CD14-positive monocyte (primary cell): ENCODE measurements around the gene SCYL1. TPM values are rescaled to one million over a fixed set of nuclear protein-coding genes. Genes with fewer than 3 reads are reported as not detected.

Source experiments
- DNase-seq, 3 donors: peaks; one replicate each; pipeline ENCODE4 v3.0.0-alpha.2; 2011 to 2022
- H2AFZ ChIP-seq: 2 replicates; pipeline ENCODE4 v1.6.0; 2012; ENCODE audit warnings: mild to moderate bottlenecking, low read depth, low read length, inconsistent platforms; ENCODE audit not compliant: insufficient read depth, poor library complexity, severe bottlenecking
- H3K27ac ChIP-seq, 2 donors: 1 replicate in 1 of 2; 2 replicates in 1 of 2; pipeline ENCODE4 v1.5.1; 2012 to 2013; ENCODE audit warnings: low read length in 2 of 2, control low read depth in 1 of 2, inconsistent platforms in 1 of 2, low read depth in 1 of 2, mild to moderate bottlenecking in 1 of 2
- H3K27me3 ChIP-seq, 2 donors: one replicate each; pipeline versions ENCODE4 v1.6.0 to v1.6.1; 2011 to 2013; ENCODE audit warnings: low read length in 2 of 2; ENCODE audit not compliant: control insufficient read depth in 2 of 2, insufficient read depth in 2 of 2
- H3K36me3 ChIP-seq, 2 donors: replicated peaks in 1 of 2; 1 replicate in 1 of 2; 2 replicates in 1 of 2; pipeline versions ENCODE4 v1.5.1 to v1.6.1; 2012 to 2013; ENCODE audit warnings: low read length in 2 of 2, control low read depth in 1 of 2, inconsistent platforms in 1 of 2, mild to moderate bottlenecking in 1 of 2; ENCODE audit not compliant: insufficient read depth in 2 of 2, control insufficient read depth in 1 of 2
- H3K4me1 ChIP-seq, 2 donors: 1 replicate in 1 of 2; 2 replicates in 1 of 2; pipeline versions ENCODE4 v1.5.1 to v1.6.1; 2012 to 2013; ENCODE audit warnings: low read length in 2 of 2, control low read depth in 1 of 2, inconsistent platforms in 1 of 2, mild to moderate bottlenecking in 1 of 2, moderate library complexity in 1 of 2; ENCODE audit not compliant: insufficient read depth in 2 of 2, control insufficient read depth in 1 of 2
- H3K4me2 ChIP-seq: replicated peaks from 2 replicates; pipeline ENCODE3; 2012; ENCODE audit warnings: low read length, moderate library complexity, mild to moderate bottlenecking; ENCODE audit not compliant: poor library complexity, severe bottlenecking; ENCODE audit errors: extremely low read depth
- H3K4me3 ChIP-seq, 3 experiments: fragments of 200-600 bp in 1 of 3; sonication (generic) in 1 of 3; replicated peaks in 1 of 3; 1 replicate in 2 of 3; 2 replicates in 1 of 3; pipeline ENCODE4 v1.5.1; 2011 to 2013; ENCODE audit warnings: low read length in 3 of 3, mild to moderate bottlenecking in 3 of 3, control low read depth in 2 of 3, low read depth in 2 of 3, inconsistent platforms in 1 of 3, moderate library complexity in 1 of 3
- H3K79me2 ChIP-seq: 2 replicates; pipeline ENCODE4 v1.6.0; 2012; ENCODE audit warnings: mild to moderate bottlenecking, control low read depth, inconsistent platforms, low read length, moderate library complexity; ENCODE audit not compliant: insufficient read depth
- H3K9ac ChIP-seq: 2 replicates; pipeline ENCODE4 v1.6.0; 2017; ENCODE audit warnings: low read length, mild to moderate bottlenecking; ENCODE audit not compliant: insufficient read depth, poor library complexity, severe bottlenecking
- H3K9me3 ChIP-seq, 2 donors: replicated peaks in 1 of 2; 1 replicate in 1 of 2; 2 replicates in 1 of 2; pipeline versions ENCODE4 v1.5.1 to v1.6.1; 2012 to 2013; ENCODE audit warnings: low read length in 2 of 2, control low read depth in 1 of 2; ENCODE audit not compliant: control insufficient read depth in 1 of 2, insufficient read depth in 1 of 2
- H4K20me1 ChIP-seq: 2 replicates; pipeline ENCODE4 v1.6.0; 2012; ENCODE audit warnings: mild to moderate bottlenecking, low read length, control low read depth, moderate library complexity; ENCODE audit not compliant: insufficient read depth
- H3K27ac Mint-ChIP-seq, 7 donors: one replicate each; pipeline ENCODE4 v1.8.0; 2020; ENCODE audit warnings: mild to moderate bottlenecking in 7 of 7, mixed read lengths in 7 of 7, moderate library complexity in 6 of 7, inconsistent platforms in 2 of 7
- H3K27me3 Mint-ChIP-seq, 3 donors: one replicate each; pipeline ENCODE4 v1.8.0; 2021 to 2022; ENCODE audit warnings: low read depth in 3 of 3, mild to moderate bottlenecking in 3 of 3, mixed read lengths in 3 of 3, moderate library complexity in 3 of 3, inconsistent platforms in 1 of 3
- H3K36me3 Mint-ChIP-seq, 2 donors: one replicate each; pipeline ENCODE4 v1.8.0; 2020; ENCODE audit warnings: mixed read lengths in 2 of 2, inconsistent platforms in 1 of 2, mild to moderate bottlenecking in 1 of 2
- H3K4me1 Mint-ChIP-seq: one replicate; pipeline ENCODE4 v1.8.0; 2020; ENCODE audit warnings: mild to moderate bottlenecking, mixed read lengths
- H3K4me3 Mint-ChIP-seq, 2 donors: one replicate each; pipeline ENCODE4 v1.8.0; 2020; ENCODE audit warnings: mild to moderate bottlenecking in 2 of 2, mixed read lengths in 2 of 2, moderate library complexity in 1 of 2
- H3K9me3 Mint-ChIP-seq, 7 donors: one replicate each; pipeline ENCODE4 v1.8.0; 2020 to 2022; ENCODE audit warnings: mixed read lengths in 7 of 7, mild to moderate bottlenecking in 6 of 7, moderate library complexity in 6 of 7, inconsistent platforms in 2 of 7
- CTCF ChIP-seq: fragments of 200-600 bp; IDR thresholded peaks from one replicate; pipeline ENCODE4 v1.8.0; 2022; ENCODE audit warnings: antibody characterized with exemption, mild to moderate bottlenecking
- WGBS: methylation state at CpG from one replicate; pipeline ENCODE4 v1.1.5; 2013; ENCODE audit warnings: missing lambda C conversion rate; ENCODE audit not compliant: insufficient coverage; 5-methylcytosine and 5-hydroxymethylcytosine counted together
- intact Hi-C, 2 donors: fragments of 100-400 bp; cut with micrococcal nuclease; formaldehyde crosslinking; loops; one replicate each; pipeline versions ENCODE4 v1.15.0 to v1.15.1; 2023
- polyA plus RNA-seq, 3 donors: library from polyadenylated mRNA; depleted of rRNA in 1 of 3; unstranded in 2 of 3; stranded (reverse) in 1 of 3; fragments of 300-500 nt in 2 of 3; fragments of >200 nt in 1 of 3; fragmentation: Illumina TruSeq in 2 of 3; gene quantifications; 1 replicate in 2 of 3; 2 replicates in 1 of 3; pipeline ENCODE4 v1.2.3, GENCODE V29; 2012 to 2021

Gene SCYL1
- polyA plus RNA-seq, 3 donors, result 18.6 to 71.6 (median 29.7) TPM

GRCh38 chr11:65559535-65559934 is 34.7 kb downstream of the SCYL1 start:
- Mint-ChIP-seq H3K27ac (peak overlapping the region in 1 of 7 donors; percentile 31), H3K9me3 (peaks cover 0 to 2% (median 0%) of the 10 kb centered on the region in 7 donors), H3K4me3 (no peak overlapping the region), H3K36me3 (peaks cover 0 to 9% of the 10 kb centered on the region in 2 donors), H3K4me1 (peaks cover 36% of the 10 kb centered on the region), H3K27me3 (peaks cover 21 to 45% (median 38%) of the 10 kb centered on the region in 3 donors)
- Histone ChIP-seq H3K79me2 (no peaks in the 10 kb centered on the region), H3K27me3 (peaks cover 0 to 33% of the 10 kb centered on the region in 2 donors), H3K4me1 (peaks cover 13 to 40% of the 10 kb centered on the region in 2 donors), H2AFZ (no peak overlapping the region), H4K20me1 (no peaks in the 10 kb centered on the region), H3K36me3 (no peaks in the 10 kb centered on the region), H3K4me3 (no peak overlapping the region), H3K27ac (no peak overlapping the region), H3K4me2 (no peak overlapping the region), H3K9ac (no peak overlapping the region), H3K9me3 (no peaks in the 10 kb centered on the region)
- DNase-seq, result no peak
- TF ChIP-seq CTCF, result no peak
- 92% methylated on average over 3 of the region's 5 CpGs for WGBS
- intact Hi-C loops, result no loop called here

- Histone ChIP-seq H3K4me1 (peaks cover 17 to 46% of the 10 kb centered on the region in 2 donors), H3K4me3 (no peak overlapping the region), H3K9me3 (no peaks in the 10 kb centered on the region), H3K27me3 (peaks cover 0 to 33% of the 10 kb centered on the region in 2 donors), H3K9ac (no peak overlapping the region), H3K4me2 (no peak overlapping the region), H3K36me3 (no peaks in the 10 kb centered on the region), H3K79me2 (no peaks in the 10 kb centered on the region), H4K20me1 (no peaks in the 10 kb centered on the region), H3K27ac (no peak overlapping the region), H2AFZ (no peak overlapping the region)
- intact Hi-C loops, result no loop called here
- H3K27ac Mint-ChIP-seq, result peak overlapping the region in 2 of 7 donors; percentile 67 to 72
- H3K4me1 Mint-ChIP-seq, result peaks cover 37% of the 10 kb centered on the region
- peaks cover 0 to 2% (median 0%) of the 10 kb centered on the region in 7 donors for H3K9me3 Mint-ChIP-seq
- TF ChIP-seq CTCF, result no peak
- 98% methylated on average over 5 of the region's 5 CpGs for WGBS
- H3K4me3 Mint-ChIP-seq, result peak overlapping the region in 1 of 2 donors; percentile 40
- H3K27me3 Mint-ChIP-seq, result peaks cover 19 to 42% (median 33%) of the 10 kb centered on the region in 3 donors
- H3K36me3 Mint-ChIP-seq, result peaks cover 0 to 9% of the 10 kb centered on the region in 2 donors
- no peak for DNase-seq
These were observed 35.2 kb downstream of the SCYL1 start for GRCh38 chr11:65559951-65560537.
